Vagina (tissue), 2 donors: Measurements from ENCODE around the gene LRRC26.

Source experiments
- CTCF ChIP-seq, 3 experiments: fragments of 450-650 bp in 2 of 3; fragments of 200-600 bp in 1 of 3; sonication (generic) in 1 of 3; IDR thresholded peaks; one replicate each; pipeline ENCODE4 v1.5.1; 2017 to 2019; ENCODE audit warnings: antibody characterized with exemption in 3 of 3, mild to moderate bottlenecking in 2 of 3, moderate library complexity in 2 of 3
- POLR2A ChIP-seq, 2 donors: fragments of 450-650 bp; IDR thresholded peaks; one replicate each; pipeline ENCODE4 v1.6.1; 2017; ENCODE audit warnings: antibody characterized with exemption in 2 of 2, mild to moderate bottlenecking in 2 of 2, moderate library complexity in 2 of 2

- TF ChIP-seq CTCF (IDR thresholded peaks at IDR 0.05) (no peak), POLR2A (IDR thresholded peaks at IDR 0.05) (no peak)
Measured at GRCh38 chr9:137198051-137198901, 28.4 kb upstream of the LRRC26 start.
